ENCODE results near the gene TRAFD1.
"Not testable (repeated sequence)": the region's sequence is repeated elsewhere in the genome, so short reads cannot be mapped to it uniquely, and the experiment has no call there.

Gene TRAFD1

GRCh38 chr12:112108202-112109079 lies 16.9 kb upstream of the TRAFD1 start, which contains the start of gene NAA25:
NAA25 (minus strand) TSS chr12:112108783; CDS start chr12:112108773, 10 bp downstream.
- H3K4me3 ChIP-seq (ENCODE audit: low read depth, low read length) = peak within 1 kb of the TSS; percentile 81
- TF ChIP-seq, protein P1, sequence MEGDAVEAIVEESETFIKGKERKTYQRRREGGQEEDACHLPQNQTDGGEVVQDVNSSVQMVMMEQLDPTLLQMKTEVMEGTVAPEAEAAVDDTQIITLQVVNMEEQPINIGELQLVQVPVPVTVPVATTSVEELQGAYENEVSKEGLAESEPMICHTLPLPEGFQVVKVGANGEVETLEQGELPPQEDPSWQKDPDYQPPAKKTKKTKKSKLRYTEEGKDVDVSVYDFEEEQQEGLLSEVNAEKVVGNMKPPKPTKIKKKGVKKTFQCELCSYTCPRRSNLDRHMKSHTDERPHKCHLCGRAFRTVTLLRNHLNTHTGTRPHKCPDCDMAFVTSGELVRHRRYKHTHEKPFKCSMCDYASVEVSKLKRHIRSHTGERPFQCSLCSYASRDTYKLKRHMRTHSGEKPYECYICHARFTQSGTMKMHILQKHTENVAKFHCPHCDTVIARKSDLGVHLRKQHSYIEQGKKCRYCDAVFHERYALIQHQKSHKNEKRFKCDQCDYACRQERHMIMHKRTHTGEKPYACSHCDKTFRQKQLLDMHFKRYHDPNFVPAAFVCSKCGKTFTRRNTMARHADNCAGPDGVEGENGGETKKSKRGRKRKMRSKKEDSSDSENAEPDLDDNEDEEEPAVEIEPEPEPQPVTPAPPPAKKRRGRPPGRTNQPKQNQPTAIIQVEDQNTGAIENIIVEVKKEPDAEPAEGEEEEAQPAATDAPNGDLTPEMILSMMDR (IDR thresholded peaks at IDR 0.05; ENCODE audit: borderline replicate concordance, insufficient read depth, low read depth, low read length) = no peak

DNA sequence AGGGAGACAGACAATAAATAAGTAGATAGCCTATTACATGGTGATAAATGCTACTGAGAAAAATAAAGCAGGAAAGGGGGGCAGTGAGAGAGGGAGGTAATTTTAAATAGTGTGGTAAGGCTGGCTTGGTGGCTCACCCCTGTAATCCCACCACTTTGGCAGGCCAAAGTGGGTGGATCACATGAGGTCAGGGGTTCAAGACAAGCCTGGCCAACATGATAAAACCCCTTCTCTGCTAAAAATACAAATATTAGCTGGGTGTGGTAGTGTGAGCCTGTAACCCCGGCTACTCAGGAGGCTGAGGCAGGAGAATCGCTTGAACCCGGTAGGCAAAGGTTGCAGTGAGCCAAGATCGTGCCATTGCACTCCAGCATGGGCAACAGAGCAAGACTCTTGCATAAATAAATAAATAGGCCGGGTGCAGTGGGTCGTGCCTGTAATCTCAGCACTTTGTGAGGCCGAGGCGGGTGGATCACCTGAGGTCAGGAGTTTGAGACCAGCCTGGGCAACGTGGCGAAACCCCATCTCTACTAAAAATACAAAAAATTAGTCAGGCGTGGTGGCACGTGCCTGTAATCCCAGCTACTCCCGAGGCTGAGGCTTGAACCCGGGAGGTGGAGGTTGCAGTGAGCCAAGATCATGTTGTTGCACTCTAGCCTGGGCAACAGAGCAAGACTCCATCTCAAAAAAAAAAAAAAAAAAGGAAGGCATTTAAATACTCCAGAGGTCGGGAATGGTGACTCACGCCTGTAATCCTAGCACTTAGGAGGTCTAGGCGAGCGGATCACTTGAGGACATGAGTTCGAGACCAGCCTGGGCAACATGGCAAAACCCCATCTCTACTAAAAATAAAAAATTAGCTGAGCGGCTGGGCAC lies 14.3 kb upstream of the TRAFD1 start:
- not testable (repeated sequence) for H3K4me3 ChIP-seq (ENCODE audit: low read depth, low read length)

- no peak overlapping the region for H3K4me3 ChIP-seq (ENCODE audit: low read depth, low read length)
- TF ChIP-seq, protein P1 (IDR thresholded peaks at IDR 0.05; ENCODE audit: borderline replicate concordance, insufficient read depth, low read depth, low read length) = no peak
Observed at GRCh38 chr12:112111931-112112330, 13.4 kb upstream of the TRAFD1 start.

DNA sequence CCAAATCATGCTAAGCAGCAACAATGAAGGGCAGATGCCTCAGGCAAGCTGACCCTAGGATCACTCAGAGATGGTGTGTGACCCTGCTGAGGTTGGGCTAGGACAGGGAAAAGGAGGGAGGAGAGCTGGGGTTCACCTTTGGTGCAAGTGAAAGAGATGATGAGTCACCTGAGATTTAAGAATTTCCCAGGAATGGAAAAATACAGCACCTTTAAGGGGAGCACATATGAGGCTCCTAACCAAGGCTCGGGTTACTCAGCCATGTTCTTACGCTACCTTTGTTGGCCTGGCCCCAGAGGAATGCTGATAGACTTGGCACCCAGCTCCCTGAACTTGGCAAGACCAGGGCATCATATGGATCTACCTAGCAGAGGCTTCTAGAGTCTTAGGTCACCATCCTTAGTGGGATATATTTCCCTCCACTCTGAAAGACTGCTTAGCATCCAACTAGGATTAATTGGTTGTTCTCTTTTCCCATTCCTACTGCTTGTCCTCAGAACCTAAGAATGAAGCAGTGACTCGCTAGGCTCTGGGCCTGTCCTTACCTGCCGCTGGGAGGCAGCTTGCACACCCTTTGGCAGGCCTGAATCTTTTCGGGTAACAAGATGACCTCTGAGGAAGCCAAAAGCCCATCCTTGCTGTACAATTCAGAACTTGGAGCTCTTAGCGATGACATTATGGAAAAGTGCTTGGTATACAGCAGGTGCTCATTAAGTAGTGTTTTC lies 12.8 kb upstream of the TRAFD1 start:
- TF ChIP-seq, protein P1 (IDR thresholded peaks at IDR 0.05; ENCODE audit: borderline replicate concordance, insufficient read depth, low read depth, low read length) = no peak
- no peak overlapping the region for H3K4me3 ChIP-seq (ENCODE audit: low read depth, low read length)

- no peak overlapping the region for H3K4me3 ChIP-seq (ENCODE audit: low read depth, low read length)
Observed at GRCh38 chr12:112115259-112116045, 9.9 kb upstream of the TRAFD1 start.

DNA sequence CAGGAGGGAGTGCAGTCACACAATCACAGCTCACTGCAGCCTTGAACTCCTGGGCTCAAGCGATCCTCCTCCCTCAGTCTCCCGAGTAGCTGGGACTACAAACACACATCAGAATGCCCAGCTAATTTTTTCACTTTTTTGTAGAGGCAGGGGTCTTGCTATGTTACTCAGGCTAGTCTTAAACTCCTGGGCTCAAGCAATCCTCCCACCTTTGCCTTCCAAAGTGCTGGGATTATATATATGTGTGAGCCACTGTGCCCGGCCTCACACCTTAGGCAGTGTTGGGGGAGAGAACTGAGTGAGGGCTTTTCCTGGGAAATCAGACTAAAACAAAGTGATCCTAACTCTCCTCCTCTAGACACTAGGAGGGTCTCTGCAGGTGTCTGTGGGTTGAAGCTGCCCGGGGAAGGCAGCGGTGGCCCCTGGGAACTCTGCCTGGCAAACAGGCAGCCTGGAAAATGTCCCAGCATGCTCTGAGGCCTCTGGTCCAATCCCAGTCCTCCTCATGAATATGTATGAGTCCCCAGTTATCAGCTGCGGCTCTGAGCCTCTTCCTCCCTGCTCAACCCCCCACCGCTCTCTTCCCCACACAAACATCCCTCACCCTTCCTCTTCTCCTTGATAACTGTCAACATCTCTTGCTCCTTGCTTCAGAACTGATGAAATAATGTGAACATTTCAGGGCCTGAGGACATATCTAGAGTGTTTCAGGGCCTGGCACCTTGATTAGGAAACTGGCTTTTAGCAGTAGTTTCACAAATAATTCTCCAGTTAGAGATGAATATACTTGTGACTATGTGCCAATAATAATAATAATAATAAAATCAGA lies 8.9 kb upstream of the TRAFD1 start:
- H3K4me3 ChIP-seq (ENCODE audit: low read depth, low read length) = no peak overlapping the region
- TF ChIP-seq, protein P1 (IDR thresholded peaks at IDR 0.05; ENCODE audit: borderline replicate concordance, insufficient read depth, low read depth, low read length) = no peak

More at GRCh38 chr12:112115259-112116045, 9.9 kb upstream of the TRAFD1 start:
- TF ChIP-seq, protein P1 (IDR thresholded peaks at IDR 0.05; ENCODE audit: borderline replicate concordance, insufficient read depth, low read depth, low read length) = no peak

Measured in GM12875 (cell line).